NT2/D1 (cell line): ENCODE measurements around the gene AKT3.

Experiments
- SUZ12 ChIP-seq: IDR thresholded peaks from 2 replicates; pipeline ENCODE4 v1.6.1; 2011; ENCODE audit not compliant: insufficient read length, insufficient read depth; ENCODE audit errors: extremely low read depth
- YY1 ChIP-seq: IDR thresholded peaks from 2 replicates; pipeline ENCODE4 v1.6.1; 2011; ENCODE audit not compliant: insufficient read length, insufficient read depth
- ZNF274 ChIP-seq: IDR thresholded peaks from 2 replicates; pipeline ENCODE4 v1.6.1; 2011; ENCODE audit warnings: mild to moderate bottlenecking, low read depth, low read length

DNA sequence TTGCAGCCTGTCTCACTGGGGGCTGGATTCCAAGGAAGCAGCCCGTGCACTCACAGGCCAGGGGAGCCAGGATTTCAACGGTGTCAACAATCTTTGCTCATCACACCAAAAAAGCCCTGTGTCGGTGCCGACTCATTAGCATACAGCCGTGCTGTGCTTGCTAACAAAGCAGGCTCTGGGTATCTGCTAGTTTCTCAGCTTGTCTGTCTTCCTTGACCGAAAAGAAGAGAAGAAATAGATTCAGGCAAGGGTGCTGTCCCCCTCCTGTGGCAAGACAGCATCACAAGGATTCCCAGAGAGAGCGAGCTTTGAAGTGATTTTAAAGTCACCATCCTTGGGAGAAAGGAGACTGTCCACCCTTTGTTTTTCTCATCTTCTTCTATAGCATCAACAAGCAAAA is 379.5 kb downstream of the AKT3 start:
- no peak for TF ChIP-seq SUZ12
- no peak for TF ChIP-seq ZNF274
- TF ChIP-seq YY1: no peak
